HepG2 (cell line): ENCODE data around the gene KCTD18. TPM values are rescaled to one million over a fixed set of nuclear protein-coding genes. Genes with fewer than 3 reads are reported as not detected.
A peak's percentile ranks its signal among the peaks of the same experiment; 100 is the strongest.

Experiments used
- ATAC-seq: fragments of 200-7000 bp; cut with Tn5 transposase; 3 replicates; pipeline ENCODE4 v1.9.1; 2020; ENCODE audit warnings: mild to moderate bottlenecking, moderate library complexity
- BruUV-seq: library from RNA; stranded (reverse); fragments of 400-500 nt; replicated peaks from 2 replicates; lab custom pipeline; 2021; lab: Mats Ljungman, UMichigan
- CTCF ChIA-PET: fragments of 300-600 bp; formaldehyde crosslinking; extraction: SDS; loops from one replicate; lab custom pipeline; 2021; ENCODE audit warnings: low total read pairs, inconsistent platforms, low intra/inter-chr PET ratio; lab: Yijun Ruan, JAX
- POLR2A ChIA-PET: fragments of 350-600 bp; sonication (Branson Sonifier 250); formaldehyde crosslinking; loops from one replicate; lab custom pipeline; 2020; ENCODE audit warnings: antibody characterized with exemption, inconsistent platforms; lab: Yijun Ruan, JAX
- DNase-seq: peaks from one replicate; pipeline ENCODE4 v3.0.0-alpha.2; 2015; ENCODE audit warnings: low spot score
- FAIRE-seq: peaks from 3 replicates; lab custom pipeline; 2011; peaks lifted over from hg19 to GRCh38; lab: Jason Lieb, UNC
- H2AFZ ChIP-seq: one replicate; pipeline ENCODE4 v1.6.1; 2011; ENCODE audit warnings: low read length, inconsistent platforms
- H3K27ac ChIP-seq: fragments of 300-600 bp; 3 replicates; pipeline ENCODE4 v1.8.0; 2011; ENCODE audit warnings: mixed run types, mild to moderate bottlenecking, mixed read lengths, low read length, inconsistent platforms; ENCODE audit not compliant: insufficient read depth; ENCODE audit errors: extremely low read length
- H3K27me3 ChIP-seq, 2 experiments: fragments of 200-600 bp in 1 of 2; 2 replicates in 1 of 2; 3 replicates in 1 of 2; pipeline versions ENCODE4 v1.6.0 to v1.8.0; 2011; ENCODE audit warnings: low read length in 2 of 2, mild to moderate bottlenecking in 2 of 2, moderate library complexity in 2 of 2, inconsistent platforms in 1 of 2; ENCODE audit not compliant: insufficient read depth in 2 of 2, control insufficient read depth in 1 of 2
- H3K36me3 ChIP-seq, 2 experiments: fragments of 200-600 bp in 1 of 2; replicated peaks in 1 of 2; 2 replicates in 1 of 2; 3 replicates in 1 of 2; pipeline versions ENCODE4 v1.5.1 to v1.8.0; 2011; ENCODE audit warnings: low read length in 2 of 2, inconsistent platforms in 1 of 2; ENCODE audit not compliant: insufficient read depth in 2 of 2, control insufficient read depth in 1 of 2
- H3K4me1 ChIP-seq: 2 replicates; pipeline ENCODE4 v1.5.1; 2012; ENCODE audit warnings: low read length, inconsistent platforms; ENCODE audit not compliant: insufficient read depth
- H3K4me2 ChIP-seq: 2 replicates; pipeline ENCODE4 v1.6.0; 2011; ENCODE audit warnings: low read depth, low read length, inconsistent platforms
- H3K4me3 ChIP-seq, 3 experiments: fragments of 200-600 bp in 1 of 3; sonication (generic), shearing (Covaris generic) in 1 of 3; replicated peaks in 1 of 3; 2 replicates each; pipeline ENCODE4 v1.5.1; 2011 to 2016; ENCODE audit warnings: low read length in 3 of 3, inconsistent platforms in 2 of 3, low read depth in 2 of 3, mild to moderate bottlenecking in 2 of 3, control low read depth in 1 of 3, mixed read lengths in 1 of 3; ENCODE audit not compliant: insufficient read depth in 1 of 3
- H3K79me2 ChIP-seq: one replicate; pipeline ENCODE4 v1.6.1; 2011; ENCODE audit warnings: low read length, inconsistent platforms; ENCODE audit not compliant: insufficient read depth
- H3K9ac ChIP-seq: 2 replicates; pipeline ENCODE4 v1.6.0; 2011; ENCODE audit warnings: mild to moderate bottlenecking, low read depth, low read length, inconsistent platforms; ENCODE audit not compliant: insufficient read depth
- H3K9me3 ChIP-seq: 2 replicates; pipeline ENCODE4 v1.5.1; 2012; ENCODE audit warnings: mild to moderate bottlenecking, low read length
- H4K20me1 ChIP-seq: 2 replicates; pipeline ENCODE4 v1.6.0; 2011; ENCODE audit warnings: inconsistent platforms, mild to moderate bottlenecking, low read length, moderate library complexity; ENCODE audit not compliant: insufficient read depth
- CREB1 ChIP-seq, 2 experiments: fragments of 450-650 bp in 1 of 2; IDR thresholded peaks; 2 replicates each; pipeline ENCODE4 v1.6.1; 2016 to 2017; ENCODE audit warnings: control low read depth in 1 of 2, mild to moderate bottlenecking in 1 of 2, missing compliant biosample characterization in 1 of 2, missing genetic modification characterization in 1 of 2
- ISX ChIP-seq: sonication (generic); formaldehyde crosslinking; conservative IDR thresholded peaks from 2 replicates; pipeline ENCODE4 v1.5.0; 2020; ENCODE audit warnings: missing genetic modification reagents
- NFKBIZ ChIP-seq: IDR thresholded peaks from 2 replicates; pipeline ENCODE4 v1.6.1; 2018; ENCODE audit warnings: missing genetic modification reagents, missing compliant biosample characterization
- SIX4 ChIP-seq: sonication (generic); formaldehyde crosslinking; IDR thresholded peaks from 2 replicates; pipeline ENCODE4 v1.4.0; 2020; ENCODE audit warnings: missing genetic modification reagents
- SMAD9 ChIP-seq: sonication (generic); formaldehyde crosslinking; IDR thresholded peaks from 2 replicates; pipeline ENCODE4 v1.5.1; 2020; ENCODE audit warnings: mild to moderate bottlenecking, missing genetic modification reagents
- SRY ChIP-seq: sonication (generic); formaldehyde crosslinking; IDR thresholded peaks from 2 replicates; pipeline ENCODE4 v1.8.0; 2022; ENCODE audit warnings: mild to moderate bottlenecking, missing genetic modification reagents
- STAG1 ChIP-seq: sonication (generic); formaldehyde crosslinking; IDR thresholded peaks from 2 replicates; pipeline ENCODE4 v1.4.0; 2020; ENCODE audit warnings: missing genetic modification reagents
- ZNF20 ChIP-seq: sonication (generic); formaldehyde crosslinking; IDR thresholded peaks from 2 replicates; pipeline ENCODE4 v1.4.0; 2020; ENCODE audit warnings: mild to moderate bottlenecking, moderate library complexity, missing genetic modification reagents
- ZNF546 ChIP-seq: sonication (generic); formaldehyde crosslinking; conservative IDR thresholded peaks from 2 replicates; pipeline ENCODE4 v1.8.1; 2023; ENCODE audit warnings: mild to moderate bottlenecking, missing genetic modification reagents
- ZNF570 ChIP-seq: sonication (generic); formaldehyde crosslinking; IDR thresholded peaks from 2 replicates; pipeline ENCODE4 v1.4.0; 2020; ENCODE audit warnings: mild to moderate bottlenecking, missing genetic modification reagents, borderline replicate concordance
- WGBS: methylation state at CpG from one replicate; pipeline ENCODE4 v1.1.6; 2017; ENCODE audit warnings: low lambda C conversion rate; 5-methylcytosine and 5-hydroxymethylcytosine counted together
- in situ Hi-C: cut with HindIII; loops from 2 replicates; pipeline ENCODE4 v1.10.0; 2017; ENCODE audit warnings: low pct_unique_long_range_greater_than_20kb; ENCODE audit not compliant: extremely low pct_ligation_motif_present
- intact Hi-C: fragments of 100-400 bp; cut with micrococcal nuclease; formaldehyde crosslinking; loops from one replicate; pipeline ENCODE4 v1.10.0; 2022; ENCODE audit not compliant: unreplicated experiment
- polyA plus RNA-seq, 8 experiments: library from polyadenylated mRNA; depleted of rRNA in 3 of 8; stranded (reverse) in 7 of 8; unstranded in 1 of 8; fragments of >200 nt; fragmentation: Illumina TruSeq in 4 of 8; extraction: Trizol in 4 of 8; gene quantifications; 2 replicates each; pipeline versions ENCODE4 v1.2.1 to v1.2.3, GENCODE V29; 2011 to 2016; ENCODE audit warnings: low read depth in 4 of 8, missing spikeins in 1 of 8, mixed read lengths in 1 of 8; ENCODE audit not compliant: insufficient read depth in 1 of 8
- total RNA-seq, 5 experiments: library from RNA; depleted of rRNA; stranded (reverse); fragments of >200 nt; fragmentation: Illumina TruSeq; extraction: Trizol; gene quantifications; 2 replicates each; pipeline ENCODE4 v1.2.3, GENCODE V29; 2016; ENCODE audit warnings: low read depth in 1 of 5

The KCTD18 gene
- total and polyA plus RNA-seq, 2 of the 13 experiments (the other 11 are each of a cell fraction or from before 2014, with no cell fraction given): 2.2 to 7.1 TPM

- no peak for TF ChIP-seq ISX
- no peak for TF ChIP-seq NFKBIZ (CRISPR knock-in tag)
These were observed 13.7 kb upstream of the KCTD18 start (continued) for GRCh38 chr2:200523604-200524003.

DNA sequence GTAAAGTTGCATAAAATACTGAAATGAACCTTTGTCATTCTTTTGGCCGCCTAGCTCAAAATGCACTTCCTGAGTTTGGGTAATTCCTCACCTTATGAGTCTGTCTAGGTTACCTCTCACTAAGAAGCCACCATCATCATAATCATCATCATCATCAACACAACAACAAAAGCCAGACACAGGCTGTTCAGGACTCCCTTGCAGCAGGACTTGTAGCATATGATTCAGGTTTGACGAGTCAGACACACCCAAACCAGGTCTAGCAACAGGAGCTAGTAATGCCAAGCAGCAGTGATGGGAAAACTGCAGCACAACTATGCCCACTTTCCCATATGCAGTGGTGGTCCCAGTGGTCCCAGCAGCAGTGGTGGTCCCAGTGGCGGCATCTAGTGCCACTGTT, 13.3 kb upstream of the KCTD18 start:
- intact Hi-C loops: no loop called here
- H3K4me2 ChIP-seq: no peak overlapping the region
- peaks cover 25% of the 10 kb centered on the region for H3K4me1 ChIP-seq
- peaks cover 2 to 27% of the 10 kb centered on the region in 2 experiments; a peak in 2 of 5 replicates for H3K27me3 ChIP-seq
- no peak overlapping the region for H3K9ac ChIP-seq
- BruUV-seq: no TSS peak
- H2AFZ ChIP-seq: no peak overlapping the region
- CTCF ChIA-PET: no interaction called here
- H3K27ac ChIP-seq: no peak overlapping the region
- H3K4me3 ChIP-seq: no peak overlapping the region
- ATAC-seq: no peak
- H3K36me3 ChIP-seq: no peaks in the 10 kb centered on the region
- H3K79me2 ChIP-seq: peaks cover 18% of the 10 kb centered on the region
- no peaks in the 10 kb centered on the region for H3K9me3 ChIP-seq
- FAIRE-seq: no peak
- in situ Hi-C loops: no loop called here
- WGBS: 12% methylated on average over 3 of the region's 3 CpGs
- H4K20me1 ChIP-seq: no peaks in the 10 kb centered on the region
- DNase-seq: no peak
- TF ChIP-seq ZNF546 (CRISPR knock-in tag) (no peak), CREB1 (IDR thresholded peaks at IDR 0.05) (peak; percentile 51; the same call in 1 of the 2 replicates), CREB1 (CRISPR knock-in tag; IDR thresholded peaks at IDR 0.05) (no peak)
- TF ChIP-seq, all 625 proteins: peak for 1
- POLR2A ChIA-PET: no interaction called here

DNA sequence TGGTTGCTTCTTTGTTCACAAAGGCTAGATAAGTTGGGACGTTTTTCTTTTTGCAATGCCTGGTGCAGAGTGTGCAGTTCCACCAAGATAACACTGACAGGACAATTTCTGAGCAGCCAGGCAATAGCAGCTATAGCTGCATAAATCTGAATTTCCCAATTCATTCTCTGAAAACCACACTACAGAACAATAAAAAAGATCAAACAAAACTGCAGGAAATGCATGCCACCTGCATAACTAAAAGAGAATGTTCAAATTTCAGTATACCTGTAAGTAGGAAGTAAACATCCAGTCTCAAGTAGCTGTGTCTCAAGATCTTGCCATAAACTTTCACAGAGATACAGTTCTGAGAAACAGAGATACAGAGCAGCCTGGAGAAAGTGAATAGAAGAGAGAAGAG, 5.3 kb upstream of the KCTD18 start:
- H3K79me2 ChIP-seq: no peaks in the 10 kb centered on the region
- H2AFZ ChIP-seq: no peak overlapping the region
- no peak overlapping the region for H3K4me3 ChIP-seq
- in situ Hi-C loops (no loop called here), intact Hi-C loops (no loop called here)
- ATAC-seq (no peak), DNase-seq (no peak), FAIRE-seq (no peak)
- H3K27me3 ChIP-seq: peaks cover 0 to 13% of the 10 kb centered on the region in 2 experiments; a peak in 1 of 5 replicates
- H3K4me2 ChIP-seq: no peak overlapping the region
- BruUV-seq: no TSS peak
- peaks cover 5% of the 10 kb centered on the region; the same call in 1 of the 2 replicates for H3K9me3 ChIP-seq
- TF ChIP-seq SMAD9 (CRISPR knock-in tag) (no peak), SRY (CRISPR knock-in tag) (no peak), ZNF570 (CRISPR knock-in tag) (no peak), ZNF20 (CRISPR knock-in tag) (no peak), STAG1 (no peak), SIX4 (CRISPR knock-in tag) (no peak)
- POLR2A ChIA-PET: no interaction called here
- peaks cover 9% of the 10 kb centered on the region for H3K4me1 ChIP-seq
- H3K36me3 ChIP-seq: no peaks in the 10 kb centered on the region
- H4K20me1 ChIP-seq: no peaks in the 10 kb centered on the region
- no peak overlapping the region for H3K27ac ChIP-seq
- 0% methylated on average over 1 of the region's 1 CpG for WGBS
- CTCF ChIA-PET: no interaction called here
- no peak overlapping the region for H3K9ac ChIP-seq
